Stimulated activated memory B cell treated with anti-CD40 and anti-IgM and Interleukin-4, amounts not matched to agents 10 μg/mL and 1 μg/mL and 100 μg/mL, for 72 hours (primary cell): ENCODE measurements around the gene U2AF2.
A peak's percentile ranks its signal among the peaks of the same experiment; 100 is the strongest.

Source experiments
- ATAC-seq: fragments of 150-1000 bp; cut with Tn5 transposase; 2 replicates; pipeline ENCODE4 v1.10.0; 2021
- H3K27ac Mint-ChIP-seq: one replicate; pipeline ENCODE4 v1.8.0; 2022; ENCODE audit warnings: mild to moderate bottlenecking, mixed read lengths
- H3K27me3 Mint-ChIP-seq: one replicate; pipeline ENCODE4 v1.8.0; 2022; ENCODE audit warnings: mixed read lengths
- H3K36me3 Mint-ChIP-seq: one replicate; pipeline ENCODE4 v1.8.0; 2022; ENCODE audit warnings: mixed read lengths
- H3K4me1 Mint-ChIP-seq: one replicate; pipeline ENCODE4 v1.8.0; 2022; ENCODE audit warnings: mixed read lengths
- H3K4me3 Mint-ChIP-seq: one replicate; pipeline ENCODE4 v1.8.0; 2022; ENCODE audit warnings: mild to moderate bottlenecking, moderate library complexity, mixed read lengths
- H3K9me3 Mint-ChIP-seq: one replicate; pipeline ENCODE4 v1.8.0; 2022; ENCODE audit warnings: mixed read lengths

U2AF2 gene

GRCh38 chr19:55691561-55692481, 37.0 kb downstream of the U2AF2 start:
- H3K27me3 Mint-ChIP-seq = no peaks in the 10 kb centered on the region
- peaks cover 62% of the 10 kb centered on the region for H3K36me3 Mint-ChIP-seq
- H3K4me1 Mint-ChIP-seq = peaks cover 31% of the 10 kb centered on the region
- peak; percentile 10 for ATAC-seq
- no peak overlapping the region for H3K27ac Mint-ChIP-seq
- H3K9me3 Mint-ChIP-seq = no peaks in the 10 kb centered on the region
- H3K4me3 Mint-ChIP-seq = no peak overlapping the region

- peaks cover 22% of the 10 kb centered on the region for H3K4me1 Mint-ChIP-seq
- no peaks in the 10 kb centered on the region for H3K9me3 Mint-ChIP-seq
- no peak for ATAC-seq
- H3K27ac Mint-ChIP-seq = no peak overlapping the region
- no peak overlapping the region for H3K4me3 Mint-ChIP-seq
- H3K27me3 Mint-ChIP-seq = no peaks in the 10 kb centered on the region
- H3K36me3 Mint-ChIP-seq = peaks cover 65% of the 10 kb centered on the region
Measured at GRCh38 chr19:55692681-55693081, 37.8 kb downstream of the U2AF2 start.

- Mint-ChIP-seq H3K4me1 (peaks cover 15% of the 10 kb centered on the region), H3K36me3 (peaks cover 70% of the 10 kb centered on the region), H3K27me3 (no peaks in the 10 kb centered on the region), H3K27ac (no peak overlapping the region), H3K4me3 (no peak overlapping the region), H3K9me3 (no peaks in the 10 kb centered on the region)
- no peak for ATAC-seq
Measured at GRCh38 chr19:55693336-55693974, 38.6 kb downstream of the U2AF2 start.

DNA sequence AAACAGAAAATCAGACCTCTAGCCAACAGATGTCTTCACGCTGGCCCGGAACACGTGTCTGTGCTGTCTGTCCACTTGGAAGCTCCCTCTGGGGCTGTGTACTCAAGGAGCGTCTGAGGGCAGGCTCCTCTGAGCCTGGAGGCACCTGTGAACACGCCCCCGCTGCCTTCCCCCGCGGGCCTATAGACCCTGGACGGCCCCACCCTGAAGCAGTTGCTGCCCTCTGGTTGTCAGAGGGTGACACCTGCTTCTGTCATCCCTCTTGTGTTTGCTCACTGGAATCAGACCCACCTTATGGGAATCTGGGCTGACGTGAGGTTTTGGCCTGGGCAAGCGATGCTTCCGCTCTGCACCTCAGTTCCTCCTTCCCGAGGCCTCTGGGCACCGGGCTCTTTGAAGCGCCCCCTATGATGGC, 39.4 kb downstream of the U2AF2 start:
- Mint-ChIP-seq H3K36me3 (peaks cover 67% of the 10 kb centered on the region), H3K4me1 (peaks cover 7% of the 10 kb centered on the region), H3K27me3 (no peaks in the 10 kb centered on the region), H3K27ac (no peak overlapping the region), H3K9me3 (no peaks in the 10 kb centered on the region), H3K4me3 (no peak overlapping the region)
- ATAC-seq = no peak

- H3K27me3 Mint-ChIP-seq = no peaks in the 10 kb centered on the region
- H3K36me3 Mint-ChIP-seq = peaks cover 62% of the 10 kb centered on the region
- H3K4me3 Mint-ChIP-seq = no peak overlapping the region
Measured at GRCh38 chr19:55694656-55695491, 40.0 kb downstream of the U2AF2 start.

GRCh38 chr19:55695511-55696290, 40.9 kb downstream of the U2AF2 start:
- Mint-ChIP-seq H3K36me3 (peaks cover 63% of the 10 kb centered on the region), H3K27me3 (no peaks in the 10 kb centered on the region), H3K9me3 (no peaks in the 10 kb centered on the region), H3K4me3 (no peak overlapping the region), H3K27ac (peak overlapping the region; percentile 42), H3K4me1 (no peaks in the 10 kb centered on the region)
- ATAC-seq = no peak

More at GRCh38 chr19:55694656-55695491, 40.0 kb downstream of the U2AF2 start:
- H3K4me1 Mint-ChIP-seq = peaks cover under 1% of the 10 kb centered on the region
- no peaks in the 10 kb centered on the region for H3K9me3 Mint-ChIP-seq
- ATAC-seq = no peak
- peak overlapping the region; percentile 42 for H3K27ac Mint-ChIP-seq

DNA sequence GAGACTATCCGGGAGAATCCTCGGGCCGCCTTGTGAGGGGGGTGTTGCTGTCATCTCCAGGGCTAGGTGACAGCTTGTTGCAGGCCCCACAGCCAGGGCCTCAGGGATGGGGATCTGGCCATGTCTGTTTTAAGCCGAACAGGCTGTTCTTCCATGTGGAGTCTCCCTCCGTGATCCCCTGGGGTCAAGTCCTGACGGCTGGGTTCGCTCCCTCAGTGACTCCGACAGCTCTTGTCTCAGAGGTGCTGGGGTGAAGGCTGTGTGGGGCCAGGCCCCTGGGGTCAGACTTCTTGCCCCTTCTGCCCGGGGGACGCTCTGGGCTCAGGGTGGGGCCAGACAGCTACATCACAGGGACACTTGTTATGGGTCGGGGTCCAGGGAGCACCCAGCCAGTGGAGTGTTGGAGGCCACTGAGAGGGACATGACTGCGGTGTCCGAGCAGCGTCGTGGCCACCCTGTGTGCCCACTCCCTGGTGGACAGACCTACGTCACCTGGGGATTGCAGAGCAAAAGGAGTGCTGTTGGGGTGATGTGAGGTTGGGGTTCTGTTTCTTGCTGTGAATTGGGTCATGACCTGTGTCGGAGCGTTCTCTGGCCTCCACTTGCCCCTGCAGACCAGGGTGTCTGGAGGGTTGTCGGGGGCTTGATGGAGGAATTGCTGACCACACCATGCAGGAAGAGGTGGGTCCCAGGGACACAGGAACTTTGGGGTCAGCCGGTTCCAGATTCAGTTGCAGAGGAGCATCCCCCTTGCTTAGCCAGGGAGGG, 41.6 kb downstream of the U2AF2 start:
- Mint-ChIP-seq H3K9me3 (no peaks in the 10 kb centered on the region), H3K27ac (no peak overlapping the region), H3K27me3 (no peaks in the 10 kb centered on the region), H3K4me1 (no peaks in the 10 kb centered on the region), H3K36me3 (peaks cover 59% of the 10 kb centered on the region), H3K4me3 (no peak overlapping the region)
- ATAC-seq = no peak

DNA sequence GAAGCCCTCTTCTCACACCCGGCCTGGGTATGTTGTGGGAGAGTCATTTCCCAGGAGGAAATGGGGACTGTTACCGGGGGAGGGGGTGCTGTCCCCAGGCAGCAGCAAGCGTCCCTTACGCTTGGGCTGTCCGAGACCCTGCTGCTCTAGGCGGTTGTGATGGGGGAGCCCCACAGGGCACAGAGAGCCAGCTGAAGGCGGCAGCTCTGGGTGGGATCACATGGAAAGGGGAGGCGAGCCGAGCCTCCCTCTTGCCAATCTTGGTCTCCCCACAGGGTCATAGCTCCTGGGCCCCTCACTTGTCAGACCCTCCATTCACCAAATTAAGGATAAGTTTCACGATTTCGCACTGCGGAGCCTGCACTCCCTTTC, 42.2 kb downstream of the U2AF2 start:
- no peak for ATAC-seq
- Mint-ChIP-seq H3K36me3 (peaks cover 62% of the 10 kb centered on the region), H3K4me1 (no peaks in the 10 kb centered on the region), H3K9me3 (no peaks in the 10 kb centered on the region), H3K27me3 (no peaks in the 10 kb centered on the region), H3K4me3 (no peak overlapping the region), H3K27ac (no peak overlapping the region)

DNA sequence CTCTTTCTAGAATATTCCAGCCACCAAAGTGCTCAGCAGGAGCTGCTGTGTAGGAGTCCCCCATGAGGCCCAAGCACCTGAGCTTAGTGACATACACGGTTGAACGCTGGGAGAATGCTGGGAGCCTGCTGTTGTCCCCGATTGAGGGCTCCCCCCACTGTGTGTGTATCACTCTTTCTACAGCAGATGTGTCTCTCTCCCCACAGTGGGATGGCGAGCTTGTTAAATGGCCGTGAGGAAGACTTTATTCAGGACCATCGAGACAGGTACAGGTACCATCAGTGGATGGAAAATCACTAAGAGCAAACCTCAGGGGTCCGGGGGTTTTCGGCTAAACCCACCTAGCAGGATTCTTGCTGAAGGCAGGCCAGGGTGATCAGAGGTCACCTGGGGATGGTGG, 42.9 kb downstream of the U2AF2 start:
- Mint-ChIP-seq H3K4me3 (no peak overlapping the region), H3K27me3 (no peaks in the 10 kb centered on the region), H3K27ac (no peak overlapping the region), H3K4me1 (no peaks in the 10 kb centered on the region), H3K9me3 (no peaks in the 10 kb centered on the region), H3K36me3 (peaks cover 62% of the 10 kb centered on the region)
- ATAC-seq = no peak

DNA sequence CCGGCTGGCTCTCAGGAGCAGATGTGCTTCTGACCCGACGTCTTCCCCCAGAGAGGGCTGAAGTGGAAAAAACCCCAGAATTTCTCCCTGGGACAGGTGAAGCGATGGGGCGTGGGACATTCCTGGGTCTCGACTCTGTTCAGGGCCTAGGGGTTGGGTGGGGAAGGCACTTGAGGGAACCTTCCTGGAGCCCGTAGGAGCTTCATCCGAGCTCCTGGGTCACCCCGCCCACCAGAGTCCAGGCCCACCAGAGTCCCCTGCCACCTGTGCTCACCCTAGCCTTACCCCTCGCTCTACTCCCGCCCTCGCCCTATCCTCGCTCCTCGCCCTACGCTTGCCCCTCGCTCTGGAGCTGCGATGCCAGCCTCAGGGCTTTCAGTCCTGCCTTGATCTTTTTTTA, 43.4 kb downstream of the U2AF2 start:
- H3K9me3 Mint-ChIP-seq = no peaks in the 10 kb centered on the region
- H3K27me3 Mint-ChIP-seq = no peaks in the 10 kb centered on the region
- no peak overlapping the region for H3K4me3 Mint-ChIP-seq
- H3K27ac Mint-ChIP-seq = no peak overlapping the region
- H3K4me1 Mint-ChIP-seq = no peaks in the 10 kb centered on the region
- peaks cover 61% of the 10 kb centered on the region for H3K36me3 Mint-ChIP-seq
- ATAC-seq = no peak

DNA sequence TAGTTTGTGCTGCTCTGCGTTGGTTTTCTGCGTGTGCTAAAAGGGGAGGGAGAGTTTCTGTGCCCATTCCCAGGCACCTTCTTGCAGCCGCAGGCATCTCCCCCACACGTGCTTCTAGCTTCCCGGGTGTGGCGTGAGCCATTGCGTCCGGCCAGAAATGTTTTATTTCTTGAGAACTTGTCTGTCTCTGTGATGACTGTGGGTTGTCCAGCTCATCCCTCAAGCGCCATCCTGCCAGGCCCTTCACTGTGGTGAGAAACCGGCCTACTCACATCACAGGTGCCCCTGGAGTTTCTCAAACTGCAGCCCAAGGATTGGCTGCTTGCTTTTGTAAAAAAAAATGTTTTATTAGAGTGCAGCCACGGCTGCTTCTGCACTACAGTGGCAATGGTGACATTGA, 44.4 kb downstream of the U2AF2 start:
- Mint-ChIP-seq H3K9me3 (no peaks in the 10 kb centered on the region), H3K27ac (no peak overlapping the region), H3K4me1 (peaks cover 7% of the 10 kb centered on the region), H3K36me3 (peaks cover 63% of the 10 kb centered on the region), H3K27me3 (no peaks in the 10 kb centered on the region), H3K4me3 (no peak overlapping the region)
- ATAC-seq = no peak

DNA sequence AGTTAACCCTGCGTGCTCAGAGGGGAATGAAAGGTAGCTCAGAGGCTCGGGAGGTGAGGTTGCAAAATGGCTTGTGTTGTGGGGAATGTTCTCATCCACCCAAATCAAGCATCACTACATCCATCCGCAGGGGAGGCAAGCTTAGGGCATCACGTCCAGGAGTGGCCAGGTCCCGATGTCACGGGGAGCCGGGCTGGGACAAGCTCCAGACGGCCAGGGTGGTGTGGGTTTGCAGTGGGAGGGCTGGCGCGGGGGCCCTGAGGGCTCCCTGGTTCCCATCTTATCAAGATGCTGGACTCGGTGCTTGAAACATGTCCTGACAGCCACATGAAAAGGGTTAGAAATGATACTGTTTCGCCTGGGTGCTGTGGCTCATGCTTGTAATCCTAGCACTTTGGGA, 46.0 kb downstream of the U2AF2 start:
- no peak for ATAC-seq
- no peak overlapping the region for H3K4me3 Mint-ChIP-seq
- H3K36me3 Mint-ChIP-seq = peaks cover 57% of the 10 kb centered on the region
- H3K27ac Mint-ChIP-seq = no peak overlapping the region
- peaks cover 14% of the 10 kb centered on the region for H3K4me1 Mint-ChIP-seq
- H3K27me3 Mint-ChIP-seq = no peaks in the 10 kb centered on the region
- H3K9me3 Mint-ChIP-seq = no peaks in the 10 kb centered on the region

- H3K4me3 Mint-ChIP-seq = no peak overlapping the region
- H3K4me1 Mint-ChIP-seq = peaks cover 21% of the 10 kb centered on the region
- no peaks in the 10 kb centered on the region for H3K9me3 Mint-ChIP-seq
- no peaks in the 10 kb centered on the region for H3K27me3 Mint-ChIP-seq
- peaks cover 45% of the 10 kb centered on the region for H3K36me3 Mint-ChIP-seq
- ATAC-seq = no peak
- no peak overlapping the region for H3K27ac Mint-ChIP-seq
Measured at GRCh38 chr19:55702131-55702627, 47.3 kb downstream of the U2AF2 start.

DNA sequence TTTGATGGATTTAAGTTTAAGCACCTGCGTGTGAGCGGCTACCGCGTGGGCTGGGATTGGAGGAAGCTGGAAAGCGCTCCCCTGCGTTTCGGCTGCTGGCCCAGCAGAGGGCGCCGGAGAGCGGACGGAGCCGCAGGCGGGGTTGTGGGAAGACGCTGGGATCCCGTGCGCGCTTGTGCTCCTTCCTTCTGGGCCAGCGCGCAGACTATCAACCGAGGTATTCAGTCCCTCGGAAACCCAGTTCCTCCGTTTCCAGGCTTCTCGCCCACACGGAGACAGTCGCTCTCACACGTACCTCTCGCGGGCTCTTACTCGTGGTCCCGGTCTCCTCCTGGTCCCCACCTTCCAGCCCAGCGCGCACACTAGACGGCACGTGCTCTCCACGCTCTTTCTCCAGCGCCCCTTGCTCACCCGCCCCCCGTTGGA, 49.0 kb downstream of the U2AF2 start:
- H3K27ac Mint-ChIP-seq = no peak overlapping the region
- no peaks in the 10 kb centered on the region for H3K9me3 Mint-ChIP-seq
- no peaks in the 10 kb centered on the region for H3K27me3 Mint-ChIP-seq
- H3K36me3 Mint-ChIP-seq = peaks cover 32% of the 10 kb centered on the region
- ATAC-seq = no peak
- H3K4me1 Mint-ChIP-seq = peaks cover 21% of the 10 kb centered on the region
- H3K4me3 Mint-ChIP-seq = no peak overlapping the region
